Keratinocyte (primary cell): Measurements from ENCODE around the gene CARD18.

ENCODE experiments used
- CTCF ChIP-seq, 3 experiments: IDR thresholded peaks in 1 of 3; conservative IDR thresholded peaks in 1 of 3; optimal IDR thresholded peaks in 1 of 3; 2 replicates in 2 of 3; 3 replicates in 1 of 3; pipeline versions ENCODE3 to v1.5.1; 2011; ENCODE audit warnings: low read length in 3 of 3, mild to moderate bottlenecking in 3 of 3, moderate library complexity in 2 of 3, control low read depth in 1 of 3, inconsistent platforms in 1 of 3; ENCODE audit not compliant: insufficient read depth in 2 of 3; ENCODE audit errors: extremely low read depth in 1 of 3
- EZH2 ChIP-seq: IDR thresholded peaks from one replicate; pipeline ENCODE4 v1.6.1; 2012; ENCODE audit warnings: inconsistent platforms, mild to moderate bottlenecking, low read length, moderate library complexity

- TF ChIP-seq CTCF (optimal IDR thresholded peaks at IDR 0.05 in 1 of 3, IDR thresholded peaks at IDR 0.05 in 1 of 3, conservative IDR thresholded peaks at IDR 0.05 in 1 of 3; ENCODE audit: extremely low read depth in 1 of 3, insufficient read depth in 2 of 3, low read length in 3 of 3) (no peak), EZH2 (no peak)
Observed at GRCh38 chr11:105142167-105142566, 2.6 kb upstream of the CARD18 start.
